Pulmonary artery endothelial cell (primary cell): ENCODE data around the gene ANK2. TPM values are rescaled to one million over a fixed set of nuclear protein-coding genes. Genes with fewer than 3 reads are reported as not detected.

Experiments
- DNase-seq: peaks from one replicate; pipeline ENCODE4 v3.0.0-alpha.2; 2011; ENCODE audit warnings: low read depth, low spot score
- total RNA-seq: library from RNA; depleted of rRNA; stranded (reverse); fragments of >200 nt; gene quantifications from 2 replicates; pipeline ENCODE4 v1.2.3, GENCODE V29; 2014

ANK2 gene
- total RNA-seq, 1 donor from 2014 or later, result 0.66 TPM

GRCh38 chr4:113090954-113091353 lies 41.5 kb downstream of the ANK2 start:
- no peak for DNase-seq

GRCh38 chr4:113094331-113094730 lies 44.9 kb downstream of the ANK2 start:
- no peak for DNase-seq

GRCh38 chr4:113094802-113095201 lies 45.3 kb downstream of the ANK2 start:
- no peak for DNase-seq

GRCh38 chr4:113101669-113102068 lies 52.2 kb downstream of the ANK2 start:
- DNase-seq, result no peak

- no peak for DNase-seq
Measured at GRCh38 chr4:113103556-113103955, 54.1 kb downstream of the ANK2 start.

- no peak for DNase-seq
Measured at GRCh38 chr4:113106108-113106507, 56.7 kb downstream of the ANK2 start.

GRCh38 chr4:113109106-113109718 lies 59.8 kb downstream of the ANK2 start:
- DNase-seq, result no peak

- no peak for DNase-seq
Measured at GRCh38 chr4:113112338-113112978, 63.0 kb downstream of the ANK2 start.

GRCh38 chr4:113113151-113113550 lies 63.7 kb downstream of the ANK2 start:
- DNase-seq, result no peak

- no peak for DNase-seq
Measured at GRCh38 chr4:113114884-113115283, 65.4 kb downstream of the ANK2 start.

- no peak for DNase-seq
Measured at GRCh38 chr4:113116414-113117357, 67.2 kb downstream of the ANK2 start.

- no peak for DNase-seq
Measured at GRCh38 chr4:113117358-113117702, 67.9 kb downstream of the ANK2 start.

- DNase-seq, result no peak
Measured at GRCh38 chr4:113122066-113122465, 72.6 kb downstream of the ANK2 start.

GRCh38 chr4:113125418-113125817 lies 76.0 kb downstream of the ANK2 start:
- DNase-seq, result no peak

- DNase-seq, result no peak
Measured at GRCh38 chr4:113131136-113131535, 81.7 kb downstream of the ANK2 start.

- DNase-seq, result no peak
Measured at GRCh38 chr4:113131621-113132020, 82.2 kb downstream of the ANK2 start.

- DNase-seq, result no peak
Measured at GRCh38 chr4:113141901-113142346, 92.5 kb downstream of the ANK2 start.

- no peak for DNase-seq
Measured at GRCh38 chr4:113142351-113142750, 92.9 kb downstream of the ANK2 start.

- no peak for DNase-seq
Measured at GRCh38 chr4:113144091-113144490, 94.6 kb downstream of the ANK2 start.

- DNase-seq, result no peak
Measured at GRCh38 chr4:113145147-113145518, 95.7 kb downstream of the ANK2 start.

GRCh38 chr4:113145519-113146291 lies 96.3 kb downstream of the ANK2 start:
- DNase-seq, result no peak
